Skeletal muscle tissue (tissue), 4 donors: ENCODE results near the gene SNTB2. TPM values are rescaled to one million over a fixed set of nuclear protein-coding genes. Genes with fewer than 3 reads are reported as not detected.

Experiments
- H3K27ac ChIP-seq: one replicate; pipeline ENCODE4 v1.7.0; 2013; ENCODE audit warnings: mild to moderate bottlenecking, low read depth, low read length, inconsistent platforms
- H3K27me3 ChIP-seq, 3 donors: one replicate each; pipeline ENCODE4 v1.7.0; 2013; ENCODE audit warnings: low read length in 3 of 3; ENCODE audit not compliant: control insufficient read depth in 3 of 3, insufficient read depth in 3 of 3
- H3K36me3 ChIP-seq, 3 donors: one replicate each; pipeline ENCODE4 v1.7.0; 2013; ENCODE audit warnings: low read length in 3 of 3; ENCODE audit not compliant: control insufficient read depth in 3 of 3, insufficient read depth in 3 of 3
- H3K4me1 ChIP-seq, 3 donors: one replicate each; pipeline ENCODE4 v1.7.0; 2013; ENCODE audit warnings: low read length in 3 of 3, mild to moderate bottlenecking in 3 of 3; ENCODE audit not compliant: control insufficient read depth in 3 of 3, insufficient read depth in 3 of 3
- H3K4me3 ChIP-seq, 3 donors: one replicate each; pipeline ENCODE4 v1.7.0; 2013; ENCODE audit warnings: low read length in 3 of 3
- H3K9ac ChIP-seq, 3 donors: one replicate each; pipeline ENCODE4 v1.7.0; 2013; ENCODE audit warnings: low read length in 3 of 3, mild to moderate bottlenecking in 3 of 3, moderate library complexity in 2 of 3, low read depth in 1 of 3
- H3K9me3 ChIP-seq, 3 donors: one replicate each; pipeline ENCODE4 v1.7.0; 2013; ENCODE audit warnings: low read length in 3 of 3; ENCODE audit not compliant: control insufficient read depth in 3 of 3
- total RNA-seq: library from RNA; depleted of rRNA; stranded (reverse); fragments of >200 nt; gene quantifications from one replicate; pipeline ENCODE4 v1.2.3, GENCODE V29; 2014
- donor health status: Osteomylitis.

SNTB2 gene
- total RNA-seq, 1 donor from 2014 or later: 24.5 TPM

- H3K4me1 ChIP-seq: no peaks in the 10 kb centered on the region
- no peaks in the 10 kb centered on the region for H3K9me3 ChIP-seq
- H3K9ac ChIP-seq: no peak overlapping the region
- H3K36me3 ChIP-seq: peaks cover 33 to 54% (median 53%) of the 10 kb centered on the region in 3 donors
- no peaks in the 10 kb centered on the region for H3K27me3 ChIP-seq
- no peak overlapping the region for H3K27ac ChIP-seq
- no peak overlapping the region for H3K4me3 ChIP-seq
Observed at GRCh38 chr16:69160192-69160591, 26.8 kb upstream of the SNTB2 start.

GRCh38 chr16:69165584-69165983, 21.4 kb upstream of the SNTB2 start:
- H3K27me3 ChIP-seq: no peaks in the 10 kb centered on the region
- peaks cover 29 to 54% (median 43%) of the 10 kb centered on the region in 3 donors for H3K36me3 ChIP-seq
- no peak overlapping the region for H3K9ac ChIP-seq
- no peak overlapping the region for H3K4me3 ChIP-seq
- no peaks in the 10 kb centered on the region for H3K9me3 ChIP-seq
- no peak overlapping the region for H3K27ac ChIP-seq
- peaks cover 0 to 2% (median 0%) of the 10 kb centered on the region in 3 donors for H3K4me1 ChIP-seq

GRCh38 chr16:69166221-69166833, 20.6 kb upstream of the SNTB2 start:
- no peaks in the 10 kb centered on the region for H3K9me3 ChIP-seq
- H3K27me3 ChIP-seq: no peaks in the 10 kb centered on the region
- no peak overlapping the region for H3K27ac ChIP-seq
- H3K9ac ChIP-seq: no peak overlapping the region
- peaks cover 0 to 6% (median 0%) of the 10 kb centered on the region in 3 donors for H3K4me1 ChIP-seq
- no peak overlapping the region for H3K4me3 ChIP-seq
- H3K36me3 ChIP-seq: peaks cover 26 to 48% (median 38%) of the 10 kb centered on the region in 3 donors

GRCh38 chr16:69166946-69167930, 19.7 kb upstream of the SNTB2 start:
- Histone ChIP-seq H3K36me3 (peaks cover 22 to 43% (median 38%) of the 10 kb centered on the region in 3 donors), H3K27me3 (no peaks in the 10 kb centered on the region), H3K4me3 (no peak overlapping the region), H3K9ac (no peak overlapping the region), H3K27ac (no peak overlapping the region), H3K4me1 (peaks cover 0 to 6% (median 0%) of the 10 kb centered on the region in 3 donors), H3K9me3 (no peaks in the 10 kb centered on the region)

- H3K9me3 ChIP-seq: no peaks in the 10 kb centered on the region
- no peaks in the 10 kb centered on the region for H3K27me3 ChIP-seq
- no peak overlapping the region for H3K4me3 ChIP-seq
- H3K4me1 ChIP-seq: peaks cover 7 to 15% (median 12%) of the 10 kb centered on the region in 3 donors
- peaks cover 15 to 37% (median 31%) of the 10 kb centered on the region in 3 donors for H3K36me3 ChIP-seq
- H3K9ac ChIP-seq: no peak overlapping the region
- H3K27ac ChIP-seq: no peak overlapping the region
Observed at GRCh38 chr16:69169051-69169450, 17.9 kb upstream of the SNTB2 start.

- Histone ChIP-seq H3K9ac (no peak overlapping the region), H3K9me3 (no peaks in the 10 kb centered on the region), H3K4me1 (peaks cover 7 to 15% (median 12%) of the 10 kb centered on the region in 3 donors), H3K27ac (no peak overlapping the region), H3K36me3 (peaks cover 15 to 32% (median 28%) of the 10 kb centered on the region in 3 donors), H3K4me3 (no peak overlapping the region), H3K27me3 (no peaks in the 10 kb centered on the region)
Observed at GRCh38 chr16:69169607-69170352, 17.2 kb upstream of the SNTB2 start.

GRCh38 chr16:69171325-69172084, 15.5 kb upstream of the SNTB2 start:
- Histone ChIP-seq H3K4me1 (peaks cover 7 to 15% (median 10%) of the 10 kb centered on the region in 3 donors), H3K27me3 (no peaks in the 10 kb centered on the region), H3K9ac (no peak overlapping the region), H3K27ac (peak overlapping the region; percentile 72), H3K4me3 (no peak overlapping the region), H3K9me3 (no peaks in the 10 kb centered on the region), H3K36me3 (peaks cover 10 to 20% (median 13%) of the 10 kb centered on the region in 3 donors)

- Histone ChIP-seq H3K9ac (no peak overlapping the region), H3K9me3 (no peaks in the 10 kb centered on the region), H3K36me3 (no peaks in the 10 kb centered on the region), H3K27ac (no peak overlapping the region), H3K27me3 (no peaks in the 10 kb centered on the region), H3K4me3 (no peak overlapping the region), H3K4me1 (peaks cover 16 to 25% (median 17%) of the 10 kb centered on the region in 3 donors)
Observed at GRCh38 chr16:69176033-69176800, 10.7 kb upstream of the SNTB2 start.
